ENCODE data around the gene ZNF276. TPM values are rescaled to one million over a fixed set of nuclear protein-coding genes. Genes with fewer than 3 reads are reported as not detected.

The ZNF276 gene
- polyA plus RNA-seq, 3 donors, result 2.2 to 54.5 (median 3.2) TPM

- peaks cover 2 to 9% (median 7%) of the 10 kb centered on the region in 3 donors for H3K27me3 Mint-ChIP-seq (ENCODE audit: low read depth in 3 of 3)
- Histone ChIP-seq H3K9ac (ENCODE audit: insufficient read depth, low read length, poor library complexity, severe bottlenecking) (no peak overlapping the region), H3K79me2 (ENCODE audit: insufficient read depth, low read length) (no peaks in the 10 kb centered on the region), H3K9me3 (replicated peaks in 1 of 2; ENCODE audit: control insufficient read depth in 1 of 2, insufficient read depth in 1 of 2, low read length in 2 of 2) (peaks cover 0 to 6% of the 10 kb centered on the region in 2 donors), H3K27ac (ENCODE audit: low read depth in 1 of 2, low read length in 2 of 2) (no peak overlapping the region), H3K4me3 (replicated peaks in 1 of 3; ENCODE audit: low read depth in 2 of 3, low read length in 3 of 3) (no peak overlapping the region), H4K20me1 (ENCODE audit: insufficient read depth, low read length) (no peaks in the 10 kb centered on the region), H2AFZ (ENCODE audit: insufficient read depth, low read depth, low read length, poor library complexity, severe bottlenecking) (no peak overlapping the region), H3K36me3 (replicated peaks in 1 of 2; ENCODE audit: control insufficient read depth in 1 of 2, insufficient read depth in 2 of 2, low read length in 2 of 2) (no peaks in the 10 kb centered on the region), H3K4me2 (replicated peaks; ENCODE audit: extremely low read depth, low read length, poor library complexity, severe bottlenecking) (no peak overlapping the region), H3K27me3 (ENCODE audit: control insufficient read depth in 2 of 2, insufficient read depth in 2 of 2, low read length in 2 of 2) (no peaks in the 10 kb centered on the region), H3K4me1 (ENCODE audit: control insufficient read depth in 1 of 2, insufficient read depth in 2 of 2, low read length in 2 of 2) (peaks cover 0 to 5% of the 10 kb centered on the region in 2 donors)
- H3K9me3 Mint-ChIP-seq, result peaks cover 2 to 20% (median 9%) of the 10 kb centered on the region in 7 donors
- no peak for TF ChIP-seq CTCF (IDR thresholded peaks at IDR 0.05)
- DNase-seq, result no peak
- H3K27ac Mint-ChIP-seq, result no peak overlapping the region
- peaks cover 12% of the 10 kb centered on the region for H3K4me1 Mint-ChIP-seq
- H3K36me3 Mint-ChIP-seq, result no peaks in the 10 kb centered on the region
- 97% methylated on average over 9 of the region's 16 CpGs for WGBS (ENCODE audit: insufficient coverage)
- intact Hi-C loops (cut with micrococcal nuclease), result no loop called here
- no peak overlapping the region for H3K4me3 Mint-ChIP-seq
Observed at GRCh38 chr16:89672177-89672941, 49.0 kb upstream of the ZNF276 start.

GRCh38 chr16:89678258-89678657, 43.1 kb upstream of the ZNF276 start:
- Histone ChIP-seq H3K4me1 (ENCODE audit: control insufficient read depth in 1 of 2, insufficient read depth in 2 of 2, low read length in 2 of 2) (no peaks in the 10 kb centered on the region), H4K20me1 (ENCODE audit: insufficient read depth, low read length) (no peaks in the 10 kb centered on the region), H3K27ac (ENCODE audit: low read depth in 1 of 2, low read length in 2 of 2) (no peak overlapping the region), H2AFZ (ENCODE audit: insufficient read depth, low read depth, low read length, poor library complexity, severe bottlenecking) (no peak overlapping the region), H3K4me2 (replicated peaks; ENCODE audit: extremely low read depth, low read length, poor library complexity, severe bottlenecking) (no peak overlapping the region), H3K9me3 (replicated peaks in 1 of 2; ENCODE audit: control insufficient read depth in 1 of 2, insufficient read depth in 1 of 2, low read length in 2 of 2) (peaks cover 8 to 35% of the 10 kb centered on the region in 2 donors), H3K79me2 (ENCODE audit: insufficient read depth, low read length) (no peaks in the 10 kb centered on the region), H3K4me3 (replicated peaks in 1 of 3; ENCODE audit: low read depth in 2 of 3, low read length in 3 of 3) (no peak overlapping the region), H3K9ac (ENCODE audit: insufficient read depth, low read length, poor library complexity, severe bottlenecking) (no peak overlapping the region), H3K27me3 (ENCODE audit: control insufficient read depth in 2 of 2, insufficient read depth in 2 of 2, low read length in 2 of 2) (no peaks in the 10 kb centered on the region), H3K36me3 (replicated peaks in 1 of 2; ENCODE audit: control insufficient read depth in 1 of 2, insufficient read depth in 2 of 2, low read length in 2 of 2) (no peaks in the 10 kb centered on the region)
- H3K36me3 Mint-ChIP-seq, result no peaks in the 10 kb centered on the region
- H3K27ac Mint-ChIP-seq, result no peak overlapping the region
- H3K4me3 Mint-ChIP-seq, result no peak overlapping the region
- no peak for TF ChIP-seq CTCF (IDR thresholded peaks at IDR 0.05)
- peaks cover 0 to 4% (median 3%) of the 10 kb centered on the region in 3 donors for H3K27me3 Mint-ChIP-seq (ENCODE audit: low read depth in 3 of 3)
- 100% methylated on average over 1 of the region's 2 CpGs for WGBS (ENCODE audit: insufficient coverage)
- H3K9me3 Mint-ChIP-seq, result peaks cover 6 to 56% (median 38%) of the 10 kb centered on the region in 7 donors
- no peak for DNase-seq
- intact Hi-C loops (cut with micrococcal nuclease), result no loop called here
- no peaks in the 10 kb centered on the region for H3K4me1 Mint-ChIP-seq

Data from CD14-positive monocyte (primary cell).